ENCODE data around the gene TNFSF4. TPM values are rescaled to one million over a fixed set of nuclear protein-coding genes. Genes with fewer than 3 reads are reported as not detected.

TNFSF4 gene
- polyA plus RNA-seq, 1 donor (not counting 4 experiments of a cell fraction or from before 2014, with no cell fraction given): 1.2 TPM

GRCh38 chr1:173210283-173210682, 3.2 kb upstream of the TNFSF4 start:
- Histone ChIP-seq H4K20me1 (ENCODE audit: control insufficient read depth, extremely low read depth, insufficient read depth, low read length) (no peaks in the 10 kb centered on the region), H3K27me3 (ENCODE audit: control insufficient read depth, extremely low read depth, insufficient read depth, low read length) (no peaks in the 10 kb centered on the region), H2AFZ (ENCODE audit: control insufficient read depth, low read length) (no peak overlapping the region), H3K9me1 (ENCODE audit: control insufficient read depth, extremely low read depth, insufficient read depth, low read length) (no peaks in the 10 kb centered on the region), H3K9me3 (ENCODE audit: control insufficient read depth, low read depth, low read length) (no peaks in the 10 kb centered on the region), H3K4me2 (ENCODE audit: control insufficient read depth, extremely low read depth, insufficient read depth, low read depth, low read length) (no peak overlapping the region), H3K4me3 (ENCODE audit: control insufficient read depth in 2 of 3, extremely low read depth in 1 of 3, insufficient read depth in 2 of 3, low read depth in 1 of 3, low read length in 3 of 3) (no peak overlapping the region), H3K79me2 (ENCODE audit: control insufficient read depth, insufficient read depth, low read length) (no peaks in the 10 kb centered on the region), H3K9ac (ENCODE audit: control insufficient read depth, extremely low read depth, insufficient read depth, low read length) (no peak overlapping the region), H3K36me3 (ENCODE audit: control insufficient read depth in 2 of 2, extremely low read depth in 1 of 2, insufficient read depth in 2 of 2, low read length in 2 of 2) (no peaks in the 10 kb centered on the region), H3K27ac (ENCODE audit: control insufficient read depth, insufficient read depth, low read length) (no peak overlapping the region), H3K4me1 (ENCODE audit: control insufficient read depth, extremely low read depth, insufficient read depth, low read length) (peaks cover 18% of the 10 kb centered on the region)
- dilution Hi-C loops (cut with MboI; ENCODE audit: extremely low pct_ligation_motif_present, low sequenced_read_pairs): no loop called here
- no peak for TF ChIP-seq CTCF (optimal IDR thresholded peaks at IDR 0.05 in 1 of 3, IDR thresholded peaks at IDR 0.05 in 1 of 3, conservative IDR thresholded peaks at IDR 0.05 in 1 of 3; ENCODE audit: extremely low read depth in 1 of 3, insufficient read depth in 2 of 3, low read length in 3 of 3)
- TF ChIP-seq EZH2 (IDR thresholded peaks at IDR 0.05; ENCODE audit: low read length): no peak
- no peak for DNase-seq (ENCODE audit: low read depth, low spot score)
- no peak for FAIRE-seq

GRCh38 chr1:173208868-173209267, 1.7 kb upstream of the TNFSF4 start:
- H3K4me1 ChIP-seq (ENCODE audit: control insufficient read depth, extremely low read depth, insufficient read depth, low read length): peaks cover 21% of the 10 kb centered on the region
- no peak overlapping the region for H3K27ac ChIP-seq (ENCODE audit: control insufficient read depth, insufficient read depth, low read length)
- H3K79me2 ChIP-seq (ENCODE audit: control insufficient read depth, insufficient read depth, low read length): no peaks in the 10 kb centered on the region
- no peaks in the 10 kb centered on the region for H3K27me3 ChIP-seq (ENCODE audit: control insufficient read depth, extremely low read depth, insufficient read depth, low read length)
- no peak overlapping the region for H3K4me3 ChIP-seq (ENCODE audit: control insufficient read depth in 2 of 3, extremely low read depth in 1 of 3, insufficient read depth in 2 of 3, low read depth in 1 of 3, low read length in 3 of 3)
- DNase-seq (ENCODE audit: low read depth, low spot score) (no peak), FAIRE-seq (no peak)
- no peak overlapping the region for H3K4me2 ChIP-seq (ENCODE audit: control insufficient read depth, extremely low read depth, insufficient read depth, low read depth, low read length)
- H3K9me1 ChIP-seq (ENCODE audit: control insufficient read depth, extremely low read depth, insufficient read depth, low read length): no peaks in the 10 kb centered on the region
- no peaks in the 10 kb centered on the region for H4K20me1 ChIP-seq (ENCODE audit: control insufficient read depth, extremely low read depth, insufficient read depth, low read length)
- no peaks in the 10 kb centered on the region for H3K36me3 ChIP-seq (ENCODE audit: control insufficient read depth in 2 of 2, extremely low read depth in 1 of 2, insufficient read depth in 2 of 2, low read length in 2 of 2)
- dilution Hi-C loops (cut with MboI; ENCODE audit: extremely low pct_ligation_motif_present, low sequenced_read_pairs): no loop called here
- no peaks in the 10 kb centered on the region for H3K9me3 ChIP-seq (ENCODE audit: control insufficient read depth, low read depth, low read length)
- H2AFZ ChIP-seq (ENCODE audit: control insufficient read depth, low read length): no peak overlapping the region
- H3K9ac ChIP-seq (ENCODE audit: control insufficient read depth, extremely low read depth, insufficient read depth, low read length): no peak overlapping the region
- no peak for TF ChIP-seq EZH2 (IDR thresholded peaks at IDR 0.05; ENCODE audit: low read length)
- TF ChIP-seq CTCF (optimal IDR thresholded peaks at IDR 0.05 in 1 of 3, IDR thresholded peaks at IDR 0.05 in 1 of 3, conservative IDR thresholded peaks at IDR 0.05 in 1 of 3; ENCODE audit: extremely low read depth in 1 of 3, insufficient read depth in 2 of 3, low read length in 3 of 3): no peak

All from keratinocyte (primary cell).